ENCODE data around the gene KIAA1217.

Gene KIAA1217

DNA sequence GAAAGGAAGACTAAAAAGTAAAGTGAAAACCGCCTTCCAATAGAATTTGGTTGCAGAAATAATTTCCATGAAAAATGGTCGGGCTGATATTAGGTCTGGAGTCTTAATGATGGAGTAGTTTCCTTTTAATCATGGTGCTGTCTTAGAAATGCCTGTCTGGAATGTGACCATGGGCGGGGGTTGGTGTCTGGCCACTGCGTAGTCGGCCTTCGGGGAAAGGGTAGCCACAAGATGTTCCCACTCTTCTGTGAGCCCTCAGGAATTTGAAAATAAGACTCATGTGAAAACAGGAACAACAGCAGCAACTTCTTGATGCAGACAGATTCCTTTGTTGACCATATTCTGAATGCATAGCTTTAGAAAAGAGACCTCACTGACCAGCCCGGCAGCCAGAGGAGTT lies 176.8 kb downstream of the KIAA1217 start:
- Histone ChIP-seq H3K18ac (ENCODE audit: low read length) (no peak overlapping the region), H2BK12ac (ENCODE audit: low read length) (no peak overlapping the region), H3K9ac (ENCODE audit: low read depth, low read length, poor library complexity) (no peak overlapping the region), H3K27ac (replicated peaks; ENCODE audit: low read length) (no peak overlapping the region), H3K4me1 (ENCODE audit: control insufficient read depth in 2 of 2, insufficient read depth in 1 of 2, low read depth in 1 of 2, low read length in 2 of 2) (peaks cover 12 to 17% of the 10 kb centered on the region in 2 donors), H2AFZ (ENCODE audit: low read length) (peak overlapping the region; percentile 82), H2BK15ac (ENCODE audit: low read length) (no peak overlapping the region), H3K4me3 (ENCODE audit: low read length in 2 of 2) (no peak overlapping the region), H3K36me3 (replicated peaks in 1 of 2; ENCODE audit: control insufficient read depth in 2 of 2, insufficient read depth in 2 of 2, low read length in 2 of 2) (no peaks in the 10 kb centered on the region), H2BK5ac (ENCODE audit: low read length) (no peak overlapping the region), H3K79me1 (ENCODE audit: low read depth, low read length) (no peaks in the 10 kb centered on the region), H4K8ac (ENCODE audit: low read depth, low read length) (no peak overlapping the region), H4K91ac (ENCODE audit: low read depth, low read length, poor library complexity) (no peak overlapping the region), H3K4ac (ENCODE audit: low read length) (no peak overlapping the region), H2BK120ac (ENCODE audit: low read depth, low read length) (no peak overlapping the region), H2AK5ac (ENCODE audit: low read depth, low read length) (no peak overlapping the region), H3K14ac (ENCODE audit: low read length) (no peak overlapping the region), H3K4me2 (ENCODE audit: insufficient read depth, low read length, poor library complexity, severe bottlenecking) (no peak overlapping the region), H3K23ac (ENCODE audit: low read depth, low read length, poor library complexity) (no peak overlapping the region), H3K27me3 (ENCODE audit: control insufficient read depth in 3 of 3, insufficient read depth in 3 of 3, low read depth in 1 of 3, low read length in 3 of 3) (no peaks in the 10 kb centered on the region), H3K9me3 (replicated peaks in 1 of 2; ENCODE audit: control insufficient read depth in 2 of 2, insufficient read depth in 1 of 2, low read depth in 1 of 2, low read length in 2 of 2) (no peaks in the 10 kb centered on the region)
- no CpG with 5 or more reads among the region's 7 CpGs for WGBS, 2 donors (ENCODE audit: extremely low coverage in 2 of 2, insufficient read length in 2 of 2, insufficient replicate concordance in 1 of 2)
- DNase-seq (ENCODE audit: low spot score), result no peak

DNA sequence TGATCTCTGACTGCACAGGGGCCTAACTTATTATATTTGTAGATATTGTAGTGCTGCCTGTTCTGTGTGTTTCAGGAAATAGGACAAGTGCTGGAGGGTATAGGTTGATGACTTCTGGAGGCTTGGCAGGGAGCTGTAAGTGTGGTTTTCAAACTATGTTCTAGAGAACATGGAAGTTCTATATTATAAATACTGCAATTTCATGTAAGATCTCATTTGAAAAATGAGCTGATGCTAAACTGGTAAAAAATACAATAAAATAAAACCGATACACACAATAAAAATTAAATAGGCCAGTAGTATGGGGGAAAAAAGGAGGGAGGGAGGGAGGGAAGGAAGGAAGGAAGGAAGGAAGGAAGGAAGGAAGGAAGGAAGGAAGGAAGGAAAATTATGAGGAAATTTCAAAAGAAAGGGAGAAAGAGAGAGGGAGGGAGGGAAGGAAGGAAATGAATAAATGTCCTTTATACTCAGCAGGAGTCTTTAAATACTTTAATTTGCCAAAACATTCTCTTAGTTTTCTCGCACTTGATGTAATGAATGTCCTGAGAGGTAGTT lies 181.3 kb downstream of the KIAA1217 start:
- Histone ChIP-seq H3K4me2 (ENCODE audit: insufficient read depth, low read length, poor library complexity, severe bottlenecking) (no peak overlapping the region), H3K27me3 (ENCODE audit: control insufficient read depth in 3 of 3, insufficient read depth in 3 of 3, low read depth in 1 of 3, low read length in 3 of 3) (no peaks in the 10 kb centered on the region), H3K9ac (ENCODE audit: low read depth, low read length, poor library complexity) (no peak overlapping the region), H2AK5ac (ENCODE audit: low read depth, low read length) (no peak overlapping the region), H3K27ac (replicated peaks; ENCODE audit: low read length) (no peak overlapping the region), H3K36me3 (replicated peaks in 1 of 2; ENCODE audit: control insufficient read depth in 2 of 2, insufficient read depth in 2 of 2, low read length in 2 of 2) (no peaks in the 10 kb centered on the region), H2BK12ac (ENCODE audit: low read length) (no peak overlapping the region), H3K18ac (ENCODE audit: low read length) (no peak overlapping the region), H4K8ac (ENCODE audit: low read depth, low read length) (no peak overlapping the region), H2BK5ac (ENCODE audit: low read length) (no peak overlapping the region), H2BK120ac (ENCODE audit: low read depth, low read length) (no peak overlapping the region), H3K23ac (ENCODE audit: low read depth, low read length, poor library complexity) (no peak overlapping the region), H3K4ac (ENCODE audit: low read length) (no peak overlapping the region), H3K79me1 (ENCODE audit: low read depth, low read length) (no peaks in the 10 kb centered on the region), H3K9me3 (replicated peaks in 1 of 2; ENCODE audit: control insufficient read depth in 2 of 2, insufficient read depth in 1 of 2, low read depth in 1 of 2, low read length in 2 of 2) (no peaks in the 10 kb centered on the region), H2BK15ac (ENCODE audit: low read length) (no peak overlapping the region), H3K4me1 (ENCODE audit: control insufficient read depth in 2 of 2, insufficient read depth in 1 of 2, low read depth in 1 of 2, low read length in 2 of 2) (peaks cover 4 to 8% of the 10 kb centered on the region in 2 donors), H3K4me3 (ENCODE audit: low read length in 2 of 2) (no peak overlapping the region), H2AFZ (ENCODE audit: low read length) (no peak overlapping the region), H3K14ac (ENCODE audit: low read length) (no peak overlapping the region), H4K91ac (ENCODE audit: low read depth, low read length, poor library complexity) (no peak overlapping the region)
- DNase-seq (ENCODE audit: low spot score), result no peak
- no CpG with 5 or more reads among the region's 2 CpGs for WGBS, 2 donors (ENCODE audit: extremely low coverage in 2 of 2, insufficient read length in 2 of 2, insufficient replicate concordance in 1 of 2)

DNA sequence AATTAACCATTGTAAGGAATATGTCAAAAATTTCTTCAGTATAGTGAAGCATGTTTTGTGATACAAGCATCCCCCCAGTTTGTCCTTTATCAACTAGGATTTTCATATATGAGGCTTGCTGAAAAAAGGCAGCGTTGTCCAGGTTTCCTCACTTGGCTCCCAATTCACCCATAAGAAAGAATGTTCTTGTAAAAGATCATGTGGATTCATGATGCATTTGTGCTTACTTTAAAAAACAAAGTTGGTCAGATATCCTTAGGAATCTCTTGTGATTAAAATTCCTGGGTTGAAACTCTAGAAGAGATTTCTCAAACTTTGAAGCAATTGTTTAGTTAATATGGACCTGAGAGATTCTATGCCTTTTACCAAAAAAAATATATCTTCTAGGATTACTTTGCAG lies 181.8 kb downstream of the KIAA1217 start:
- H2BK120ac ChIP-seq (ENCODE audit: low read depth, low read length), result no peak overlapping the region
- H3K4me2 ChIP-seq (ENCODE audit: insufficient read depth, low read length, poor library complexity, severe bottlenecking), result no peak overlapping the region
- WGBS, 2 donors (ENCODE audit: extremely low coverage in 2 of 2, insufficient read length in 2 of 2, insufficient replicate concordance in 1 of 2), result no CpG with 5 or more reads among the region's 1 CpG
- H3K27me3 ChIP-seq (ENCODE audit: control insufficient read depth in 3 of 3, insufficient read depth in 3 of 3, low read depth in 1 of 3, low read length in 3 of 3), result no peaks in the 10 kb centered on the region
- no peaks in the 10 kb centered on the region for H3K9me3 ChIP-seq (replicated peaks in 1 of 2; ENCODE audit: control insufficient read depth in 2 of 2, insufficient read depth in 1 of 2, low read depth in 1 of 2, low read length in 2 of 2)
- no peak overlapping the region for H3K4ac ChIP-seq (ENCODE audit: low read length)
- H2BK15ac ChIP-seq (ENCODE audit: low read length), result no peak overlapping the region
- H2BK12ac ChIP-seq (ENCODE audit: low read length), result no peak overlapping the region
- H3K27ac ChIP-seq (replicated peaks; ENCODE audit: low read length), result no peak overlapping the region
- H3K79me1 ChIP-seq (ENCODE audit: low read depth, low read length), result no peaks in the 10 kb centered on the region
- H3K4me3 ChIP-seq (ENCODE audit: low read length in 2 of 2), result no peak overlapping the region
- H3K9ac ChIP-seq (ENCODE audit: low read depth, low read length, poor library complexity), result no peak overlapping the region
- no peak overlapping the region for H2AK5ac ChIP-seq (ENCODE audit: low read depth, low read length)
- no peak overlapping the region for H2AFZ ChIP-seq (ENCODE audit: low read length)
- H4K8ac ChIP-seq (ENCODE audit: low read depth, low read length), result no peak overlapping the region
- no peak overlapping the region for H3K23ac ChIP-seq (ENCODE audit: low read depth, low read length, poor library complexity)
- no peak overlapping the region for H3K18ac ChIP-seq (ENCODE audit: low read length)
- no peak overlapping the region for H3K14ac ChIP-seq (ENCODE audit: low read length)
- peaks cover under 1 to 5% of the 10 kb centered on the region in 2 donors for H3K4me1 ChIP-seq (ENCODE audit: control insufficient read depth in 2 of 2, insufficient read depth in 1 of 2, low read depth in 1 of 2, low read length in 2 of 2)
- H3K36me3 ChIP-seq (replicated peaks in 1 of 2; ENCODE audit: control insufficient read depth in 2 of 2, insufficient read depth in 2 of 2, low read length in 2 of 2), result no peaks in the 10 kb centered on the region
- DNase-seq (ENCODE audit: low spot score), result no peak
- no peak overlapping the region for H2BK5ac ChIP-seq (ENCODE audit: low read length)
- H4K91ac ChIP-seq (ENCODE audit: low read depth, low read length, poor library complexity), result no peak overlapping the region

DNA sequence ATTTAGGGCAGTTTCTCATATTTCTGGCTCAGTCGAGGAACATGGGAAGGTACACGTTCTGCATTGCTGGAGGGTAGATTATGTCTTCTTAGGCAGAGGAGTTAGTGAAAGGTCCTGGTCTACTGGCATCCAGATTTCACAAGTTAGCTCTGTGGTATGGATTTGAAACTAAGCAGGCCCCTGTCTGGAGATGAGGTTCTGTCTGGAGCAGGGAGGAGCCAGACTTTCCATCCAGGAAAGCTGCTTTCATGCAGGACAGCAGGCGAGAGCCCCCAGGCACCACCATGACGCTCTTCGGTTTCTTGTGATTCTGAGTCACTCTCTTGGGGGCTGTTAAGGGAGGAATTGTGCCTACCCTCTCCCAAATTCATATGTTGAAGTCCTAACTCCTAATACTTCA lies 184.3 kb downstream of the KIAA1217 start:
- Histone ChIP-seq H2BK5ac (ENCODE audit: low read length) (no peak overlapping the region), H3K79me1 (ENCODE audit: low read depth, low read length) (no peaks in the 10 kb centered on the region), H2AFZ (ENCODE audit: low read length) (no peak overlapping the region), H3K14ac (ENCODE audit: low read length) (no peak overlapping the region), H3K27me3 (ENCODE audit: control insufficient read depth in 3 of 3, insufficient read depth in 3 of 3, low read depth in 1 of 3, low read length in 3 of 3) (no peaks in the 10 kb centered on the region), H3K27ac (replicated peaks; ENCODE audit: low read length) (no peak overlapping the region), H3K4me2 (ENCODE audit: insufficient read depth, low read length, poor library complexity, severe bottlenecking) (no peak overlapping the region), H3K4me1 (ENCODE audit: control insufficient read depth in 2 of 2, insufficient read depth in 1 of 2, low read depth in 1 of 2, low read length in 2 of 2) (no peaks in the 10 kb centered on the region), H2AK5ac (ENCODE audit: low read depth, low read length) (no peak overlapping the region), H2BK12ac (ENCODE audit: low read length) (no peak overlapping the region), H3K23ac (ENCODE audit: low read depth, low read length, poor library complexity) (no peak overlapping the region), H3K4me3 (ENCODE audit: low read length in 2 of 2) (no peak overlapping the region), H2BK15ac (ENCODE audit: low read length) (no peak overlapping the region), H4K91ac (ENCODE audit: low read depth, low read length, poor library complexity) (no peak overlapping the region), H3K4ac (ENCODE audit: low read length) (no peak overlapping the region), H3K9me3 (replicated peaks in 1 of 2; ENCODE audit: control insufficient read depth in 2 of 2, insufficient read depth in 1 of 2, low read depth in 1 of 2, low read length in 2 of 2) (no peaks in the 10 kb centered on the region), H4K8ac (ENCODE audit: low read depth, low read length) (no peak overlapping the region), H3K36me3 (replicated peaks in 1 of 2; ENCODE audit: control insufficient read depth in 2 of 2, insufficient read depth in 2 of 2, low read length in 2 of 2) (no peaks in the 10 kb centered on the region), H3K18ac (ENCODE audit: low read length) (no peak overlapping the region), H2BK120ac (ENCODE audit: low read depth, low read length) (no peak overlapping the region), H3K9ac (ENCODE audit: low read depth, low read length, poor library complexity) (no peak overlapping the region)
- WGBS, 2 donors (ENCODE audit: extremely low coverage in 2 of 2, insufficient read length in 2 of 2, insufficient replicate concordance in 1 of 2), result no CpG with 5 or more reads among the region's 5 CpGs
- DNase-seq (ENCODE audit: low spot score), result no peak

Data from neuronal stem cell (in vitro differentiated cells).